Aortic smooth muscle cell (primary cell): Measurements from ENCODE around the gene REL. TPM values are rescaled to one million over a fixed set of nuclear protein-coding genes. Genes with fewer than 3 reads are reported as not detected.

ENCODE experiments used
- total RNA-seq: library from RNA; depleted of rRNA; stranded (reverse); fragments of >200 nt; gene quantifications from 2 replicates; pipeline ENCODE4 v1.2.3, GENCODE V29; 2014

REL gene
- total RNA-seq: 2.1 and 2.7 TPM in 2 replicates

GRCh38 chr2:60881047-60881932, at the start of gene REL:
REL (plus strand) TSS chr2:60881574; CDS start chr2:60881841, 267 bp downstream.

Other genes starting within 250 kb of the REL start
- 6.9 and 8.8 TPM in 2 replicates for gene PAPOLG, start 125.3 kb upstream of the REL start, total RNA-seq
- gene PEX13, start 136.1 kb downstream of the REL start, total RNA-seq: 20.5 and 23.8 TPM in 2 replicates
- gene PUS10, start 136.7 kb downstream of the REL start, total RNA-seq: 6.3 and 6.5 TPM in 2 replicates
- gene SANBR, start 184.3 kb downstream of the REL start, total RNA-seq: 15.8 and 16.6 TPM in 2 replicates